Measurements from ENCODE around the gene EXT2.
A peak's percentile ranks its signal among the peaks of the same experiment; 100 is the strongest.

The EXT2 gene

GRCh38 chr11:44088377-44088776 lies 7.1 kb upstream of the EXT2 start:
- no peak for DNase-seq

DNA sequence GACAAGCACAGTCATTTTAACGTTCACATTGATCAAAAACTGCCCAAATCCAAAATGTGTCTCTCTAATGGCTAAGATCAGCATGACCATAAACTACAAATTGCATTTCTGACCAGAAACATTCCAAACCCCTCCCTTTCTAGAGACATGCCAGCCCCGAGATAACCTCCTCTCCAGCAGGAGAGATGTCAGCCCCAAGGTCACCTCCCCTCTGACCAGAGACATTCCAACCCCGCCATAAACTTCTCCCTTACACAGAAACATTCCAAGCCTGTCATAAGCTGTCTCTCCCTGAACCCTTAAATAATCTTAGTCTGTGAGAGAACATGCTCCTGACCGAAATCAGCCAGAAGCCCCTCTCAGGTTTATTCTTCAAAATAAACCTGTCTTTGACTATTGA lies 6.6 kb upstream of the EXT2 start:
- DNase-seq, result no peak

GRCh38 chr11:44090539-44090938 lies 4.9 kb upstream of the EXT2 start:
- DNase-seq, result no peak

- peak; percentile 61 for DNase-seq
Measured at GRCh38 chr11:44094260-44094868, 1.1 kb upstream of the EXT2 start.

- no peak for DNase-seq
Measured at GRCh38 chr11:44096360-44097185, 1.1 kb downstream of the EXT2 start.

GRCh38 chr11:44097821-44098220 lies 2.3 kb downstream of the EXT2 start:
- DNase-seq, result no peak

- no peak for DNase-seq
Measured at GRCh38 chr11:44101098-44101497, 5.6 kb downstream of the EXT2 start.

GRCh38 chr11:44104481-44105294 lies 9.2 kb downstream of the EXT2 start:
- DNase-seq, result no peak

DNA sequence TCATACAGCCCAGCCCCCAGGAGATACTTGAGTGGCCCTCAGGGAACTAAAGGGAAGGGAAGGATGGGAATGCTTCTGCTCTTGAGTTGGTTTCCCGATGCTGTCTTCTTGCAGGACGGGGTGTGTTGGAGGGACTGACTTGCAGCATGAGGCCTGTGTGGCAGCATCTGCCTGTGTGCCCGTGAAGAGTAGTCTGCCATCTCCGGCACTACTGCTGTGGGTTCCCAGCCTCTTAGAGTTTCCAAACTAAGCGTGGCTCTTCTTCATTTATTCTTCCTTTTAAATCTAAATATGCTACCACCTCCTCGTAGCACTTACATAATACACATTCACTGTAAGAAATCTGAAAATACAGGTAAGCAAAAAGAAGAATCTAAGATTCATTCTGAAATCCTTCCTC lies 12.8 kb downstream of the EXT2 start:
- no peak for DNase-seq

- peak; percentile 48 for DNase-seq
Measured at GRCh38 chr11:44110231-44110679, 14.8 kb downstream of the EXT2 start.

DNA sequence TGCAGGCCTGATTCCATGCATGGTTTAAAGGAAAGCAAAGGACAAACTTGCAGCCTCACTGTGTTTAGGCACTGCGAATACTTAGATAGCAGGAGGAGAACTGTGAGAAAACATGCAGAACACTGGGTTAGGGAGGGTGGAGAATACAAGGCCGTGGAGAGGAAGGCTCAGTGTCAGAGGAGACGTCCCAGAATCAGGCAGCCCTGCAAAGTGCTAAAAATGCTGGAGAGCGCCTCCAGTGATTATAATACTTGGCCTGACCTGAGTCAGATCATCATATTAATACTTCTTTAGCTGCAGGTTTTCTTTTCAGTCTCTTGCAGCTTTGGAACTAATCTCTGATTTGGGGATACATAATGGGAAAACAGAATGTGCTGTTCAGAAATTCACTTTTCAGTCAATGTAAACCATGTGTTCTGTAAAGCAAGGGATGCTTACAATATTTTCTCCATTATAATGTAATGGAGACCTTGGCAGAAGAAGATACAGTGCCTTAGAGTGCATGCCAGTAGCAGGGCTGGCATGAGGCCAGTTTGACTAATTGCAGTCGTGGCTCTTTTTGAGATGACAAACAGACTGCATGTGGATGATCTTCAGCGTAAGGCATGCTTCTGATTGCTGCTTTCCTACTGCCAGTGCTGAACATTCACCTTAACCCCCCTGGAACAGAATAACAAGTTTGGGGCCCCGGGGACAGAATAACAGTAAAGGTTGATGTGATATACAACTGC lies 16.8 kb downstream of the EXT2 start:
- DNase-seq, result no peak

- no peak for DNase-seq
Measured at GRCh38 chr11:44113018-44113417, 17.5 kb downstream of the EXT2 start.

GRCh38 chr11:44113572-44113971 lies 18.1 kb downstream of the EXT2 start:
- no peak for DNase-seq

DNA sequence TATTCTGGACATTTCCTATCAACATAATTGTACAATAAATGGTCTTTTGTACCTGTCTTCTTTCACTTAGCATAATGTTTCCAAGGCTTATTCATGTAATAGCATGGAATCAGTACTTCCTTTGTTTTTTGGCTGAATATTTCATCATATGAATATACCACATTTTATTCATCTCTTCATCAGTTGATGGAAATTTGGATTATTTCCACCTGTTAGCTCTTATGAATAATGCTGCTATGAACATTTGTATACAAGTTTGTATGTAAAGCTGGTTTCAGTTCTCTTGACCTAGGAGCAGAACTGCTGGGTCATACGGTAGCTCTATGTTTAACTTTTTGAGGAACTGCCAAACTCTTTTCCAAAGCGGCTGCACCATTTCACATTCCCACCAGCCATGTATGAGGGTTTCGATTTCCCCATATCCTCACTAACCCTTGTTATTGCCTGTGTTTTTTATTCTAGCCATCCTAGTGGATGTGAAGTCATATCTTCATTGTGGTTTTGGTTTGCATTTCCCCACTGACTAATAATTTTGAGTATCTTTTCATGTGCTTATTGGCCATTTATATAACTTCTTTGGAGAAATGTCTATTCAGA lies 20.9 kb downstream of the EXT2 start:
- DNase-seq, result no peak

DNA sequence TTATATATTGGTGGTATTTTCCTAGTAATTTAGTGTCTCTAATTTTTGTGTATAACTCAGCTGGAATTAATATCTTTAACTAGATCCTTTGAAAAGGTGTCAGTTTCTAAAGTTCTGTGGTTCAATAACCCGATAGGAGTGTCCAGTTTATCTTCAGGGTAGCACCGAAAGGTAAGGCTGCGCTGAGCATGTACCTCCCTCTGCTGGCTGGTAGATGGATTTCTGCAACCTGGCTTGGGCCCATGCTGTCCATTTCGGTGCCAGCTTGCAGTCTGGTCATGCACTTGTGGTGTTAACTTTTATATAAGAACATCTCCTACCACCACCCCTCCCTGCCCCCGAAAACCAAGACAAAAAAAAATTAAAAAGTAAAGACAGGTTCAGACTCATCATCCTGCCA lies 24.7 kb downstream of the EXT2 start:
- no peak for DNase-seq

DNA sequence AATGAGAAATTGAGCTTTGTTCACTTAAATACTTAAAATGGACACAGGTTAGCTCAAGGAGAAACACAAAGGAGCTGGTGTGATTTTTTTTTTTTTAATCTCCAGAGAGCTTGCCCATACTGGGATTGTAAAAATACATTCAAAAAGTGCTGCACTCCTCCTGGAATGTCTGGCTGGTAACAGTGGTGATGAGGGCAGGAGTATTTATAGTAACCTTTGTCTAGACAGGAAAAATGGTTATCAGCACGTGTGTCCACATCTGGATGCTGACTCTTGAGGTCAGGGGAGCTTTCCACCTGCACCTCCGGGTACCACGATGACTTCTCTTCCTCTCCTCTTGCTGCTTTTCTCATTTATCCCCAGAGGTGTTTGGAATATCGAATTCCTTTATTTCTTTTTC lies 30.1 kb downstream of the EXT2 start:
- DNase-seq, result no peak

DNA sequence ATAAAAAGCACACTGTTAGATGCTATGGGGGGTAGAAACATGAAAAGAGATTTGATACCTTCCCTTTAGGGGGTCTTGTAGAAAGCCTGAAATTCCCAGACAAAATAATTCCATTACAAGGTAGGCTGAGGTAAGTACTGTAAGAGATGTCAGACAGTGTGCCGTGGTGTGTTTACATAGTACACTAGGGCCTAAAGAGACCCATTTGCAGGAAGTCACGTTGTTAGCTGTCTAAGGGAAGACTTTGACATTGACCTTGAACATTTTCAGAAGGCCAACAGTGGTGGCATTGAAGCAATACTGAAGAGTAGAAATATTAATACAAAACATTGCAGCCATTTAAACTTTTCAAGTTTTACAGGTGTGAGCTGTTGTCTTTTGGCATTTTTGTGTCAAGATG lies 30.8 kb downstream of the EXT2 start:
- DNase-seq, result no peak

GRCh38 chr11:44127130-44127529 lies 31.7 kb downstream of the EXT2 start:
- no peak for DNase-seq

DNA sequence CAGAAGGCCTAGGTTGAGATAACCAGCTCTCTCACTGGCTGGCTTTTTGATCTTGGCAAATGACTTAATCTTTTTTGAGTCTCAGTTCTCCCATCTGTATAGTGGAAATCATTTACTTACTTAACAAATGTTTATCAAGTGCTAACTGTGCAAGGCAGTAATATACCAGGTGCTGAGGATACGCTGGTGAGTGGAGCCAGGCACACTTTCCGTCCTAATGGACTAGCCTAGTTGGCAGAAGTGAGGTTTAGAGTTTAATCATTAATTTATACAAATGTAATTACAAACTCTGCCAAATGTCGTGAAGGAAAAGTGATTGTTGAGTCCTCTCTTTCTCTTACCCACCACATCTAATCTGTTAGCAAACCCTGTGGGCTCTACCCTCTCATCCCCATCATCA lies 33.3 kb downstream of the EXT2 start:
- no peak for DNase-seq

- DNase-seq, result no peak
Measured at GRCh38 chr11:44130751-44131150, 35.3 kb downstream of the EXT2 start.

- peak; percentile 20 for DNase-seq
Measured at GRCh38 chr11:44133335-44133946, 38.0 kb downstream of the EXT2 start.

DNA sequence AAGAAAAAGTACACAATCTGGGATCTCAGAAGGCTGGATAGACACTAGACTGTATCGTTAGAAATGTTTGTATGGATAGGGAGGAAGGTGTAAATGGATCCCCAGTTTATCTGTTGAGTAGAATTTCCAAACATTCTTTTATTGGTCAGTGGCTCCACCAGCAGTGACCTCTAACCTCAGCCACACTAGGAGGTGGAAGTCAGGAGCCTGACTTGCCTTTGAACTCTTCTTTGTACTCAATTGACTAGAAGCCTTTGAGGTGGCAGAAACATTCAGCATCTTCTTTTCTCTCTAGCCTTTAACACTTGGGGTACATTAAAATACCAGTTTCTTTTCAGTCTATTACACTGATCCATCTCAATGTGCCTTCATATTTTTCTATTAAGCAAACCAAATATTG lies 39.1 kb downstream of the EXT2 start:
- DNase-seq, result no peak

All from amniotic stem cell (primary cell).